Measurements from ENCODE around the gene IGF1R. TPM values are rescaled to one million over a fixed set of nuclear protein-coding genes. Genes with fewer than 3 reads are reported as not detected.
A peak's percentile ranks its signal among the peaks of the same experiment; 100 is the strongest.

The IGF1R gene
- total RNA-seq, 3 donors from 2014 or later = 34.7 to 65.2 (median 47.7) TPM

DNA sequence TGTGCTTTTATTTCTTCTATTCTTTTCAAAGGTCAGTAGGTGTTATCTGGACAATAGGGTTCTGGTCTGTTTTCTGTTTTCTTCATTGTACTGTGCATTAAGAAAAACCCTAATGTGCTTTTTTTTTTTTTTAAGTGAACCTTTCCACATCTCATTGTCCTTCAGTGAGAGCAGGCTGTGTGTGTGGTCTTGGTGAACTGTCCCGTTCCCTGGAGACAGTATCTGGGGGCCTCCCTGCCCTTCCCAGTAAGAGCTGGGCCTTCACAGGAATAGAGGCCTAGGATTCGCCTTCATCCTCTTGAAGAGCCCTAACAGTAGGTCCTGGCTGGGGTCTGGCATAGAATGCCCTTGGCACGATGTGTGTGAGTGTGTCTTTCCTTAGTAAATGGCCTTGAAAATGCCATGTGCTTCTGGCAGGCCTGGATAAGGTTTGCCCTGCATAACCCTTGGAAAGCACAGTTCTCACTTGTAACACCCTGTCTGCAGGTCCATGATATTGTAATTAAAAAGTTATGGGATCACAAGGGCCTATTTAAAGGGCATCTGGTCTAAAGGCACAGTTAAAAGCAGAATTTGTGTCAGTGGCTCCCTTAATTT is 81.2 kb downstream of the IGF1R start:
- TF ChIP-seq, protein P1, sequence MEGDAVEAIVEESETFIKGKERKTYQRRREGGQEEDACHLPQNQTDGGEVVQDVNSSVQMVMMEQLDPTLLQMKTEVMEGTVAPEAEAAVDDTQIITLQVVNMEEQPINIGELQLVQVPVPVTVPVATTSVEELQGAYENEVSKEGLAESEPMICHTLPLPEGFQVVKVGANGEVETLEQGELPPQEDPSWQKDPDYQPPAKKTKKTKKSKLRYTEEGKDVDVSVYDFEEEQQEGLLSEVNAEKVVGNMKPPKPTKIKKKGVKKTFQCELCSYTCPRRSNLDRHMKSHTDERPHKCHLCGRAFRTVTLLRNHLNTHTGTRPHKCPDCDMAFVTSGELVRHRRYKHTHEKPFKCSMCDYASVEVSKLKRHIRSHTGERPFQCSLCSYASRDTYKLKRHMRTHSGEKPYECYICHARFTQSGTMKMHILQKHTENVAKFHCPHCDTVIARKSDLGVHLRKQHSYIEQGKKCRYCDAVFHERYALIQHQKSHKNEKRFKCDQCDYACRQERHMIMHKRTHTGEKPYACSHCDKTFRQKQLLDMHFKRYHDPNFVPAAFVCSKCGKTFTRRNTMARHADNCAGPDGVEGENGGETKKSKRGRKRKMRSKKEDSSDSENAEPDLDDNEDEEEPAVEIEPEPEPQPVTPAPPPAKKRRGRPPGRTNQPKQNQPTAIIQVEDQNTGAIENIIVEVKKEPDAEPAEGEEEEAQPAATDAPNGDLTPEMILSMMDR (IDR thresholded peaks at IDR 0.05) = no peak
- H3K36me3 ChIP-seq (ENCODE audit: low read depth) = no peaks in the 10 kb centered on the region
- intact Hi-C loops (cut with DNase I, micrococcal nuclease) = no loop called here
- ATAC-seq (no peak), DNase-seq (no peak)
- H3K4me1 ChIP-seq (ENCODE audit: low read depth) = peaks cover 7% of the 10 kb centered on the region
- no peak overlapping the region for H3K4me3 ChIP-seq
- H3K9me3 ChIP-seq = no peaks in the 10 kb centered on the region

DNA sequence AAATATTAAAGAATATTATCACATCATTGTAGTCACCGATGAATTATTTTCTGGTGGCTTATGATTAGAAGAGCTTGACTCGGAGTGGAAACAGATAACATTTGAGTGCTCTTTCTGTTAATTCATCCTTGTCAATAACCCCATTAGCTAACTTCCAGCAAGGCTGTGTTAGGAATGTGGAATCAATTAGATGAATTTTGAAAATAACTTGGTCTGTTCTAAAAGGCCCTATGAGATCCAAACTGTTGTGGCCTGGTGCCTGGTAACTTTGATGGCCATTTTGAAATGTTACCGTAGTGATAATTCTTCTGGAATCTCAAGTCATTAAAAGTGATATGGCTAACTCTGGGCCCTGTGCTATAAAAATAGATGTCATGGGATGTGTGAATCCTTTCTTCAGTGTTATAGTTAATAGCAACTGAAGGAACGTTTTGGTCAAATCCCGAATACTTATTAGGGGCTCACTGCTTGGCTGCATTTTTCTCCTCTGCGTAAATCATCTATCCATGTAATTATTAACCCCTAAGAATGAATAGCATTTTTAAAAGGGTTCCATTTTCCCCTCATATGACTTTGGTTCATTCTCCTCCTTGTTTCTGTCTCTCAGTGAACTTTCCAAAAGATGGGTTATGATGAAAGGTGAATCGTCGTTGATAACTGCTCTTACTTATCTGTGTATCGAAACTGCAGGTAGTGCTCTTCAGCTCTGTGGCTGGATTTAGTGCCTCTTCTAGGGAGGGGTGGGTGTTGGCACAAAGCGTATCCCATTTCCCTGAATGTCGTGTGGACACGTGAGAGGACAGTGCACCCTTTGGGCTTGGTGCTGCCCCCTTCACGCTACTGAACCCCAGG is 82.7 kb downstream of the IGF1R start:
- intact Hi-C loops (cut with DNase I, micrococcal nuclease) = no loop called here
- Histone ChIP-seq H3K9me3 (no peaks in the 10 kb centered on the region), H3K36me3 (ENCODE audit: low read depth) (no peaks in the 10 kb centered on the region), H3K4me3 (no peak overlapping the region), H3K4me1 (ENCODE audit: low read depth) (peaks cover 6% of the 10 kb centered on the region)
- no peak for ATAC-seq
- no peak for DNase-seq
- TF ChIP-seq, protein P1 (IDR thresholded peaks at IDR 0.05) = no peak

DNA sequence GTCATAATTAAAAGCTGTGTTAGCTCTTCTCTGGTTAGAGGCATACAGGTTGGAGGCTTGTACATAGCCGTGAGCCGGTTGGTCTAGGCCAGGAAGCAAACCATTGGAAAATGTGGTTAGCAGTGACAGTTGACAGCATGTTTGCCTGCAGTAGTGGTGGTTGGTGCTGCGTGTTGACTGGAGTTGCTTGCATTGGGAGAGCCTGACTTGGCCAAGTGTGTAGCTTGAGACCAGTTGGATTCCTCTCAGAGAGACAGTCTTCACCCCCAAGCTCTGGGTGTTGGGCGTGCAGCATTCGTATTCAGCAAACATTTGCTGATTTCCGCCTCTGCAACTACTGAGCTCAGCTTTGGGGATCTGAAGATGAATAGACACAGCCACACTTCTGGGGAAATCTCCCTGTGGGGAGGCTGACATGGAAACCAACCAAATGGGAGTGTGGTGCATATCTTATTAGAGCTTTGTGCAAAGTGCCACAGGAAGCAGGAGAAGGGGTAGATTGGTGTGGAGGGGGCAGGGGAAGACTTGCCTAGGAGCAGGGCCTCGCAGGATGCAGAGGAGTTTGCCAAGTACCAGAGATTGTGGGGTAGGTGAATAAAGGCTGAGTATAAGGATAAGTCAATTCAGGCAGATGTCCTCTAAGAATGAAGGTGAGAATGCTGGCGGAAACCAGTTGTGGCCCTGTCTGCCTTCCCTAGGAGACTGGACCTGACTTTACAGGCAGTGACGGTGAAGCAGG is 83.5 kb downstream of the IGF1R start:
- intact Hi-C loops (cut with DNase I, micrococcal nuclease) = no loop called here
- Histone ChIP-seq H3K36me3 (ENCODE audit: low read depth) (no peaks in the 10 kb centered on the region), H3K4me1 (ENCODE audit: low read depth) (peaks cover 9% of the 10 kb centered on the region), H3K4me3 (no peak overlapping the region), H3K9me3 (no peaks in the 10 kb centered on the region)
- no peak for DNase-seq
- ATAC-seq = no peak
- TF ChIP-seq, protein P1 (IDR thresholded peaks at IDR 0.05) = no peak

DNA sequence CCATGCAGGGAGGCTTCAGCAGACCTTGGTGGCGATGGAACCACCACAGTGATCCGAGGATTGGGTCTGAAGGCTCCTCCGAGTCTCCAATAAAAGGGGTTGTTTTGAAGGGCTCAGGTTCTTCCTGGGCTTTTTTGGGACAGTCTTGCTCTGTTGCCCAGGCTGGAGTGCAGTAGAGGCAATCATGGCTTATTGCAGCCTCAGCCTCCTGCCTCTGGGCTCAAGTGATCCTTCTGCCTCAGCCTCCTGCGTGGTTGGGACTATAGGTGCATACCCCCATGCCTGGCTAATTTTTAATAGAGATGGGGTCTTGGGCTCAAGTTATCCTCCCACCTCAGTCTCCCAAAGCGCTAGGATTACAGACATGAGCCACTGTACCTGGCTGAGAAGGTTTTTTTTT is 84.8 kb downstream of the IGF1R start:
- no peak overlapping the region for H3K4me3 ChIP-seq
- H3K4me1 ChIP-seq (ENCODE audit: low read depth) = peaks cover 9% of the 10 kb centered on the region
- no peak for ATAC-seq
- H3K36me3 ChIP-seq (ENCODE audit: low read depth) = no peaks in the 10 kb centered on the region
- H3K9me3 ChIP-seq = no peaks in the 10 kb centered on the region
- intact Hi-C loops (cut with DNase I, micrococcal nuclease) = no loop called here
- TF ChIP-seq, protein P1 (IDR thresholded peaks at IDR 0.05) = no peak
- DNase-seq = no peak

DNA sequence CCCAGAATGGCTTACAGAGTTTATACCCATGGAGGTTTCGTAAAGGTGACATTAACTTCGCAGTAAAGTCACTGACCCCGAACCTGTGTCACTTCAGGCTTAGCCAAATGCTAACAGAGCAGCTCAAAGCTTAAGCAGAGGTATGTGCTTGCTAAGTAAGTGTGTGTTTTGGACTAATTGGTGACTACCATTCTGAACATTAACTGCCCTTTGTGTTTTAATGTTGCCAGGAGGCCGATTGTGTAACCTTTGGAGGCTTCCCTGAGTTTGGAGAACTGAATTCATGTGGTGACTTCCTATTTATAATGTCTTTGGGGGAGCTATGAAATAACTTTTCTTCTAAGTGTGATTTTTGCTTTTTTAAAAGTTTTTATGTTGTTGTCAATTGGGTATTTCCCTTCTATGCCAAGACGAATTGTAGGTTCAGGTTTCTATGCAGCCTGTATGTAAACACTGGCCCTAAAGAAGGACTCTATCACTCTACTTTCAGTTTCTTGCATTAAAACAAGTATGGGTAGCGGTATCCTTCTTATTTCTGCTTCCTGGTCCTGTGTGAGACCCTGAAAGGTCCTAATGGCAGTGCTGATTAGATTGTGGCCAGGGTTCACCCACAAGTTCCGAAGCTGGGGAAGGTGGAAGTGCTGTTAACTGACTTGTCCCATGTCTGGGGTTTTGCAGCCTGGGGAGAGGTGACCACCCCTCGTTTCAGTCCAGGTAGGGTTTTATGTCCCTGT is 86.3 kb downstream of the IGF1R start:
- DNase-seq = no peak

More for the DNA sequence above, 86.3 kb downstream of the IGF1R start:
- H3K9me3 ChIP-seq = no peaks in the 10 kb centered on the region
- H3K36me3 ChIP-seq (ENCODE audit: low read depth) = no peaks in the 10 kb centered on the region
- H3K4me3 ChIP-seq = no peak overlapping the region
- peak; percentile 39 for ATAC-seq
- TF ChIP-seq, protein P1 (IDR thresholded peaks at IDR 0.05) = no peak
- peaks cover 9% of the 10 kb centered on the region for H3K4me1 ChIP-seq (ENCODE audit: low read depth)
- intact Hi-C loops (cut with DNase I, micrococcal nuclease) = no loop called here
